GM12878 (cell line): ENCODE data around the gene RNF169. TPM values are rescaled to one million over a fixed set of nuclear protein-coding genes. Genes with fewer than 3 reads are reported as not detected.

Experiments used
- ATAC-seq: fragments of 200-7000 bp; cut with Tn5 transposase; 3 replicates; pipeline ENCODE4 v1.9.1; 2020; ENCODE audit warnings: mild to moderate bottlenecking, moderate library complexity
- BruUV-seq: library from RNA; stranded (reverse); fragments of 400-500 nt; replicated peaks from 2 replicates; lab custom pipeline; 2021; lab: Mats Ljungman, UMichigan
- CTCF ChIA-PET: fragments of 300-600 bp; sonication (Branson Sonifier 250); formaldehyde crosslinking; extraction: SDS; loops from one replicate; lab custom pipeline; 2021; ENCODE audit warnings: inconsistent platforms; lab: Yijun Ruan, JAX
- POLR2A ChIA-PET: fragments of 350-600 bp; formaldehyde crosslinking; extraction: SDS; loops from one replicate; lab custom pipeline; 2021; ENCODE audit warnings: inconsistent platforms; lab: Charles Lee
- RAD21 ChIA-PET: fragments of 300-600 bp; sonication (Branson Sonifier 250); formaldehyde crosslinking; loops from one replicate; lab custom pipeline; 2023; ENCODE audit warnings: antibody characterized with exemption; ENCODE audit not compliant: unreplicated experiment; lab: Charles Lee
- SMC1A ChIA-PET: fragments of 300-600 bp; sonication (Branson Sonifier 250); formaldehyde crosslinking; loops from one replicate; lab custom pipeline; 2023; ENCODE audit not compliant: unreplicated experiment, uncharacterized antibody; lab: Charles Lee
- DNase-seq: peaks from one replicate; pipeline ENCODE4 v3.0.0-alpha.2; 2011; ENCODE audit warnings: low read depth, low spot score
- FAIRE-seq: peaks from 3 replicates; lab custom pipeline; 2011; peaks lifted over from hg19 to GRCh38; lab: Jason Lieb, UNC
- H2AFZ ChIP-seq: 2 replicates; pipeline ENCODE4 v1.6.0; 2011; ENCODE audit warnings: low read depth, low read length, control low read depth; ENCODE audit not compliant: control insufficient read depth
- H3K27ac ChIP-seq: 2 replicates; pipeline ENCODE4 v1.5.1; 2011; ENCODE audit warnings: control low read depth; ENCODE audit not compliant: control insufficient read depth, insufficient read depth
- H3K27me3 ChIP-seq, 2 experiments: replicated peaks in 1 of 2; 2 replicates each; pipeline versions ENCODE4 v1.6.0 to v1.6.1; 2011; ENCODE audit warnings: low read length in 1 of 2; ENCODE audit not compliant: control insufficient read depth in 2 of 2, insufficient read depth in 2 of 2
- H3K36me3 ChIP-seq, 2 experiments: 2 replicates each; pipeline ENCODE4 v1.5.1; 2011; ENCODE audit warnings: low read length in 1 of 2; ENCODE audit not compliant: control insufficient read depth in 2 of 2, insufficient read depth in 2 of 2
- H3K4me1 ChIP-seq: 2 replicates; pipeline ENCODE4 v1.6.1; 2011; ENCODE audit warnings: mild to moderate bottlenecking, low read length, moderate library complexity, mixed read lengths; ENCODE audit not compliant: control insufficient read depth, insufficient read depth
- H3K4me2 ChIP-seq: 2 replicates; pipeline ENCODE4 v1.6.0; 2011; ENCODE audit warnings: control low read depth; ENCODE audit not compliant: control insufficient read depth, insufficient read depth
- H3K4me3 ChIP-seq: fragments of 200-600 bp; sonication (generic); 2 replicates; pipeline ENCODE4 v1.5.1; 2016
- H3K79me2 ChIP-seq: 2 replicates; pipeline ENCODE4 v1.6.0; 2011; ENCODE audit warnings: low read length; ENCODE audit not compliant: control insufficient read depth, insufficient read depth
- H3K9ac ChIP-seq: 2 replicates; pipeline ENCODE4 v1.8.0; 2011; ENCODE audit warnings: low read length, control low read depth, mixed read lengths; ENCODE audit not compliant: control insufficient read depth, insufficient read depth
- H3K9me3 ChIP-seq: replicated peaks from 3 replicates; pipeline ENCODE4 v1.5.1; 2011; ENCODE audit warnings: mild to moderate bottlenecking, low read length; ENCODE audit not compliant: control insufficient read depth, insufficient read depth
- H4K20me1 ChIP-seq: 2 replicates; pipeline ENCODE4 v1.6.0; 2011; ENCODE audit not compliant: control insufficient read depth, insufficient read depth
- BHLHE40 ChIP-seq, 2 experiments: fragments of 450-650 bp in 1 of 2; IDR thresholded peaks; 2 replicates each; pipeline ENCODE4 v1.6.1; 2011 to 2017; ENCODE audit warnings: low read depth in 2 of 2, borderline replicate concordance in 1 of 2, improper control_type of control experiment in 1 of 2, low read length in 1 of 2, mild to moderate bottlenecking in 1 of 2
- CHD4 ChIP-seq: fragments of 200-600 bp; sonication (generic); IDR thresholded peaks from 2 replicates; pipeline ENCODE4 v1.6.1; 2016; ENCODE audit warnings: mild to moderate bottlenecking
- JUND ChIP-seq: IDR thresholded peaks from 2 replicates; pipeline ENCODE4 v1.6.1; 2012; ENCODE audit warnings: low read depth, mild to moderate bottlenecking, low read length, improper control_type of control experiment, moderate library complexity
- PAX5 ChIP-seq: IDR thresholded peaks from 2 replicates; pipeline ENCODE4 v1.6.1; 2011; ENCODE audit warnings: low read depth, low read length, borderline replicate concordance
- YBX1 ChIP-seq: fragments of 450-650 bp; IDR thresholded peaks from 2 replicates; pipeline ENCODE4 v1.6.1; 2016; ENCODE audit warnings: antibody characterized with exemption
- YY1 ChIP-seq: IDR thresholded peaks from 2 replicates; pipeline ENCODE4 v1.6.1; 2011; ENCODE audit warnings: low read depth, mild to moderate bottlenecking, low read length
- ZBTB4 ChIP-seq: fragments of 450-650 bp; formaldehyde crosslinking; IDR thresholded peaks from 2 replicates; pipeline ENCODE4 v1.4.0; 2022; ENCODE audit warnings: mild to moderate bottlenecking, moderate library complexity
- in situ Hi-C: fragments of 300-500 bp; cut with MboI; formaldehyde crosslinking; loops from 9 replicates; pipeline ENCODE4 v1.14.3; 2018; ENCODE audit warnings: mixed read lengths
- intact Hi-C: fragments of 100-400 bp; cut with micrococcal nuclease; formaldehyde crosslinking; loops from one replicate; pipeline ENCODE4 v1.14.2; 2022; ENCODE audit not compliant: unreplicated experiment
- polyA plus RNA-seq, 11 experiments: library from polyadenylated mRNA; depleted of rRNA in 4 of 11; unstranded in 6 of 11; stranded (reverse) in 5 of 11; fragments of >200 nt; fragmentation: Nextera tagmentation in 4 of 11; fragmentation: Illumina TruSeq in 1 of 11; extraction: Ambion mirVana in 4 of 11; extraction: Trizol in 1 of 11; gene quantifications; 1 replicate in 1 of 11; 2 replicates in 10 of 11; pipeline versions ENCODE4 v1.2.1 to v1.2.3, GENCODE V29; 2011 to 2016; ENCODE audit warnings: inconsistent platforms in 2 of 11, missing spikeins in 2 of 11, low read depth in 1 of 11
- total RNA-seq, 4 experiments: library from RNA; depleted of rRNA in 3 of 4; stranded (reverse); fragments of >200 nt in 3 of 4; fragmentation: Illumina TruSeq in 1 of 4; extraction: Trizol in 1 of 4; gene quantifications; 2 replicates each; pipeline versions ENCODE4 v1.2.1 to v1.2.3, GENCODE V29; 2013 to 2021

Gene RNF169
- total and polyA plus RNA-seq, 10 of the 15 experiments (the other 5 are each of a cell fraction or from before 2014, with no cell fraction given) = 0.32 to 13.2 (median 6.4) TPM

- no peak overlapping the region for H2AFZ ChIP-seq
- 0 out of 2 replicates have a peak, but pooled peaks cover 3% of the 10 kb centered on the region for H3K4me1 ChIP-seq
- no peaks in the 10 kb centered on the region; the same call in 2 of the 3 replicates for H3K9me3 ChIP-seq
- H3K27ac ChIP-seq = no peak overlapping the region
- RAD21 ChIA-PET = no interaction called here
- no peak overlapping the region for H3K9ac ChIP-seq
- FAIRE-seq = no peak
- SMC1A ChIA-PET = interaction anchor here (1.8 kb wide), 1 partner anchor 20 kb away, joined by 5 read pairs; no protein-coding TSS in a partner anchor
- H3K4me2 ChIP-seq = no peak overlapping the region
- H3K4me3 ChIP-seq = no peak overlapping the region
- in situ Hi-C loops = no loop called here
- H3K36me3 ChIP-seq = peaks cover 0 to 7% of the 10 kb centered on the region in 2 experiments; a peak in 2 of 4 replicates
- H4K20me1 ChIP-seq = no peaks in the 10 kb centered on the region
- no peaks in the 10 kb centered on the region for H3K27me3 ChIP-seq
- H3K79me2 ChIP-seq = no peaks in the 10 kb centered on the region; the same call in 1 of the 2 replicates
- POLR2A ChIA-PET = no interaction called here
- no TSS peak for BruUV-seq
- TF ChIP-seq YBX1 = no peak
- TF ChIP-seq ZBTB4 = no peak
- TF ChIP-seq BHLHE40 (IDR thresholded peaks at IDR 0.05; ENCODE audit: borderline replicate concordance in 1 of 2, low read depth in 2 of 2, low read length in 1 of 2) = no peak
- no peak for TF ChIP-seq PAX5
- TF ChIP-seq YY1 = no peak
- TF ChIP-seq CHD4 = no peak
- no peak for TF ChIP-seq JUND
- TF ChIP-seq, all 136 proteins: peak for 0
- CTCF ChIA-PET = no interaction called here
- no peak for DNase-seq
- intact Hi-C loops = no loop called here
- no peak for ATAC-seq
These were observed 61.2 kb downstream of the RNF169 start for GRCh38 chr11:74809801-74810200.
